GM19043 (cell line): ENCODE data around the gene SYDE2.
A peak's percentile ranks its signal among the peaks of the same experiment; 100 is the strongest.
"Not testable (repeated sequence)": the region's sequence is repeated elsewhere in the genome, so short reads cannot be mapped to it uniquely, and the experiment has no call there.

Experiments
- ATAC-seq: cut with Tn5 transposase; IDR thresholded peaks from one replicate; pipeline ENCODE4 v1.9.1; 2021; ENCODE audit warnings: low read depth; ENCODE audit not compliant: unreplicated experiment

The SYDE2 gene

DNA sequence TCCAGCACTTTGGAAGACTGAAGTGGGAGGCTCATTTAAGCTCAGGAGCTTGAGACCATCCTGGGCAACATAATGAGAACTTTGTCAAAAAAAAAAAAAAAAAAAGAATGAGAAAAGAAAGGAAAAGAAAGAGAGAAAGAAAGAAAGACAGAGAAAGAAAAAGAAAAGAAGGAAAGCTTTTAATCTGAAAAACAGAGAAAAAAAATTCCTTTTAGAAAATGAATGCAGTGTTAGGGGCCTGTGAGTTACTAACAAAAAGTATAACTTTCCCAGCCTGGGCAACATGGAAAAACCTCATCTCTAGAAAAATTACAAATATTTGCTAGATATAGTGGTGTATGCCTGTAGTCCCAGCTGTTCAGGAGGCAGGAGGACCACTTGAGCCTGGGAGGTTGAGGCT, 15.9 kb upstream of the SYDE2 start:
- no peak for ATAC-seq

- no peak for ATAC-seq
Observed at GRCh38 chr1:85214654-85215053, 13.8 kb upstream of the SYDE2 start.

DNA sequence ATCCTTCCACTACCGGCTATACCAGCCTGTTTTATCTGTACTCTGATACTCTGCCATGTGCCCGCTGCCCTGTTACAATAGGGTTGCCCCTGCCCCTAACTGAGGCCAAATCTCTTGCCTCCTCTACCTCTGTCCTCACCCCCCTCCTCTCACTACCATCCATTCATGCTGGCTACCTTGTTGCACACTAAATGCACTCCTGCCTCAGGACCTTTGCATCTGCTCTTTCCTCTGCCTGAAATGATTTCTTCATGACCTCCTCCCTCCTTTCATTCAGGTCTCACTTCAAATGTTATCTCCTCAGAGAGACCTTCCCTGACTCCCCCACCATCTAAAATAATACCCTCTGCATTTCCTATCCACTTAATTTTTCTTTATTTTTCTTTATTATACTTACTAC, 7.7 kb upstream of the SYDE2 start:
- no peak for ATAC-seq

DNA sequence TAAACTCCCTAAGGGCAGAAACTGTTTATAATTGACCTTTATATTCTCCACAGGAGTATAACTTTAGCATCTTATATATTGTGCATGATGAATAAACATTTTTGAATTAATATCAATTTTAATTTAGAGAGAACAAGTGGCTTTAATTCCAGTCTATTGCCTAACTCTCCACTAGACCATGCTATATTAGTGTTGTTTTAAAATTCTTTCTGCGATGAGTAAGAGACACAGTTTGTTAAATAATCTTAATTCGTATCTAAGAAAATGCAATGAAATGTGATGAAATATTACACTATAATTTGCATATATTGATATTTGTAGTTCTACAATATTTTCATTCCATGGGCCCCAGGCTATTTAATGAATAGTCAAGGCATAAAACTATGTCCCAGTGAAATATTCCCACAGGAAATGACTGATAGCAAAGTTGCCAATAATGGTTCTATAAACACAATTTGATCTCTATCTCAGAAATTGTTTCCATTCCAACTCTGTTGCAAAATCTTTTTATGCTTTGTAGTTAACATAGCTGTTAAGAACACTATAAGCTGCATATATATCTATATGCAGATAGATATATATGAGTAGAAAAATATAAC, 2.9 kb upstream of the SYDE2 start:
- ATAC-seq, result no peak

GRCh38 chr1:85202864-85203255, 2.0 kb upstream of the SYDE2 start:
- no peak for ATAC-seq

DNA sequence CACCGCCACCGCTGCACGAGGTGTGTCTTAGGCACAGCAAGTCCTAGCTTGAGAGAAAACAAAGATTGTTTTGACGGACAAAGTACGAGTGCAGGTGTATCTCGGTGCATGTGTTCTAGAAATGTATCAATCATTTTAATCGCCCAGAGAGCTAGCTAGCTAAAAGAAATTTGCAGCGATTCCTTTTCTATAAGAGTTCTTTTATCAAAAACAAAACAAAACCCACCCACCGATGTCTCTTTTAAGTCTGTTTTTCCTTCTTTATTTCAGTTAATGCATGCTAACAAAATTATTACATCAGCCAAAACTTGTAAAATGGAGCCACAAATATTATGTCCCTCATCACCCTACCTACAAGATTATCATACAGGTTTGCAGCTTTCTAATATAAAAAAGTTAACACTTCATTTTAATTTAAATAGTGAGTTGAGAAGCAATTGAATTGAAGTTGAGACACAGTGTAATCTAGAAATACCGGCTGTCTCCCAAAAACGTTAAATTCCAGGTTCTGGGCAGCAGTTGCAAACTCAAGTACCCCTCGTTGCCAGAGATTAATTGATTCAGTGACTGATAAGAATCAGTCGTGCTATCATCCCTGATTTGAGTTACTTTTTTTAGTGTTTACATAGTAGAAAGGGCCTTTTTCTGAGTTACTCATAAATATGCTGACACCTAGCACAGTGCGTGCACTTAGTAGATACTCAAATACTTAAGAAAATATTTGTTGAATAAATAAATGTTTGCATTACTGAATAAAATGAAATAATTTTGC, 1.5 kb upstream of the SYDE2 start:
- ATAC-seq, result peak; percentile 20

- peak; percentile 35 for ATAC-seq
Observed at GRCh38 chr1:85201340-85202091, 700 bp upstream of the SYDE2 start.

DNA sequence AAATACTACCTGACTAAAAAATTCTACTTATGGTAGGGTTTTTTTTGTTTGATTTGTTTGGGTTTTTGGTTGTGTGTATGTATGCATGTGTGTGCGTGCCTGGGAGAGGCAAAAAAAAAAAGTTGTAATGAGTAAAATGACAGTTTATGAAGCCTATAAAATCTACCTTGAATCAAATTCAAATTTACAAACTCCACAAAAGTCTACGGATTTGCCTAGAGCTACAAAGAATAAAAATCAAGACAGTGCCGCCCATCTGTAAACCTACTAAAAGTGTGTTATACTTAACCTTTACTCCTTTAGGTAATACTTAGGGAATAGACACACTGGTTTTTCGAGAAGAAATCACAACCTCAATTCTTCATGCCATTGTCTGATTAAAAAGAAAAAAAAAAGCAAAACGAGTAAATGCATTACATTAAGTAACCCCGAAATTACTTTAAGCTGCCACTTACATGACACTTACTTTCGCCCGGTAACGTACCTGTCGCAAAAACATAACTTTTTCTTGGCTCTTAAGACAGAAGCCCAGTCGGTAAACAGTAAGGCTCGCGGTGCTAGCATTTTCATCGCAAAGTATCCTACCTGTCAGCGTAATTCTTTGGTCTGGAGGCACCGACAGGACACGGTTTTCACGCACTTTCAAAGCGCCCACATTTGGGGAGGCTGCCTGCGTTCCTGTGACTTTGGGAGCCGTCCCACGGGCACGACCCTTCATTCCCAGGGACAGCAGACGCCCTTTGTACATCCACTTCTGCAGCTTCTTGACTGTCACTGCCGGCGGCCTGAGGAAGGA, 951 bp downstream of the SYDE2 start:
- ATAC-seq, result no peak

- ATAC-seq, result no peak
Observed at GRCh38 chr1:85198864-85199263, 2.0 kb downstream of the SYDE2 start.

GRCh38 chr1:85196358-85196757, 4.5 kb downstream of the SYDE2 start:
- no peak for ATAC-seq

- no peak for ATAC-seq
Observed at GRCh38 chr1:85195703-85196102, 5.1 kb downstream of the SYDE2 start.

- not testable (repeated sequence) for ATAC-seq
Observed at GRCh38 chr1:85192129-85192528, 8.7 kb downstream of the SYDE2 start.

- ATAC-seq, result no peak
Observed at GRCh38 chr1:85189120-85189519, 11.7 kb downstream of the SYDE2 start.

- no peak for ATAC-seq
Observed at GRCh38 chr1:85188530-85188929, 12.3 kb downstream of the SYDE2 start.

DNA sequence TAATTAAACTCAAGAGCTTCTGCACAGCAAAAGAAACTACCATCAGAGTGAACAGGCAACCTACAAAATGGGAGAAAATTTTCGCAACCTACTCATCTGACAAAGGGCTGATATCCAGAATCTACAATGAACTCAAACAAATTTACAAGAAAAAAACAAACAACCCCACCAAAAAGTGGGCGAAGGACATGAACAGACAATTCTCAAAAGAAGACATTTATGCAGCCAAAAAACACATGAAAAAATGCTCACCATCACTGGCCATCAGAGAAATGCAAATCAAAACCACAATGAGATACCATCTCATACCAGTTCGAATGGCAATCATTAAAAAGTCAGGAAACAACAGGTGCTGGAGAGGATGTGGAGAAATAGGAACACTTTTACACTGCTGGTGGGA, 13.8 kb downstream of the SYDE2 start:
- ATAC-seq, result not testable (repeated sequence)

DNA sequence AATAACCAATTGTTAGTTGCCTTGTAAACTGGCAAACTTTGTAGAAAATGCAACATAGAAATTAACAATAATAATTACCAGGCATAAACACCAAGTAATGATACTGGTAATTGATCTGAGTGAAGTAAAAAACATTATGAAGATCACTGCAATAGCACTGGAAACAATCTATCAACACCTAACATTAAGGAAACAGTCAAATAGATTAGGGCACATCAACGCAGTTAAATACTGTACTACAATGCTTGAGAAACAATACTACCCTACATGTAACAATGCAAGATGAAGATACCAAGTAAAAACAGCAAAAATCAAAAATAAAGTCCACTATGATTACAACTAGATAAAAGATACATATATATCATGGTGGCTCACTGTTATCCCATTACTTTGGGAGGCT, 16.6 kb downstream of the SYDE2 start:
- ATAC-seq, result no peak

- no peak for ATAC-seq
Observed at GRCh38 chr1:85182700-85183099, 18.1 kb downstream of the SYDE2 start.

DNA sequence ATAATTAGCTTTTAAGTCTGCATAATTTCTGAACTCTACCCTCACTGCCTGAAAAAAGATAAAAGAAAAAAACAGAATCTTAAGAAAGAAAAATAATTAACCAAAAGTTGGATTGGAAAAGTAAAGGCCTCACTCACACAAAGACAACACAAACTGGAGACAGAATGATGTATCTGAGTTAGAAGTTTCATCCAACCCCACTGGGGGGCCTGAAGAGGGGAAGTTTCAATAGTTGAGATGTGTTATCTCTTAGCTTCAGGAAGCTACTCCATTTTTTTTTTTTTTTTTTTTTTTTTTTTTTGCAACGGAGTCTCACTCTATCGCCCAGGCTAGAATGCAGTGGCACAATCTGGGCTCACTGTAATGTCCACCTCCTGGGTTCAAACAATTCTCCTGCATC, 19.9 kb downstream of the SYDE2 start:
- no peak for ATAC-seq

- no peak for ATAC-seq
Observed at GRCh38 chr1:85179522-85179921, 21.3 kb downstream of the SYDE2 start.

DNA sequence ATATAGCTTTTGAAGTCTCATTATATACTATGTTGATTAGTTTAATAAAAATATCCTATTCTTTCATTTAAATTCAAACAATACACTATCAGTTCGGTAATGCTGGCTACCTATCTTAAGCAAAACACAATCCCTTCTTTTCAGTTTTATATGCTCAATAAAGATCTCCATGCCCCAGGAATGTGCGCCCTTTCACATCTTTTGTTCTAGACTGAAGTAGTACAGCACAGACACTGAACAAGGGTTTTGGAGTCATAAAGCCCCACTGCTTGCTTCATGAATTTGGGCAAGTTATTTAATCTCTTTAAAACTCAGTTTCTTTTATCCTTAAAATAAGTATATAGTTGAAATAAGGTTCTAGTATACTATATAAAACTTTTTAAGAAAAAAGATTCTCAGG, 22.4 kb downstream of the SYDE2 start:
- ATAC-seq, result no peak

DNA sequence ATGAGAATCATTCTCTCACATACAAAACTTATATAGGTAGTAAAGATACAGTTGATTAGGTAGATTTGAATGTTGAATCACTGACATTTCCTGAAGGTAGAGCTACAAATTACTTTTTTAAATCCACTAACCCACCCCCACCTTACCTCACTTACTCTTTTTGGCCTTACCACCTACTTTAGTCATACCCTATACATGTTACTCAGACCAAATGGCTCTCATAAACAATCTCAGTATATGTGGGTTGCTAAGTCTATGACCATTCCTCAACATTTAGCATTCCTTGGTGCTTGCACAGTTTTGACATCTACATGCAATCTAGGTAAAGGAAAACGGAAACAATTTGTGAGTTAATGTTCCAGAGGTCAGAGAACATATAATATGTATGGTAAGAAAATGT, 26.3 kb downstream of the SYDE2 start:
- no peak for ATAC-seq
